ENCODE measurements around the gene RAD51B. TPM values are rescaled to one million over a fixed set of nuclear protein-coding genes. Genes with fewer than 3 reads are reported as not detected.

The RAD51B gene
- total RNA-seq, 1 experiment from 2014 or later, result 16.7 TPM

DNA sequence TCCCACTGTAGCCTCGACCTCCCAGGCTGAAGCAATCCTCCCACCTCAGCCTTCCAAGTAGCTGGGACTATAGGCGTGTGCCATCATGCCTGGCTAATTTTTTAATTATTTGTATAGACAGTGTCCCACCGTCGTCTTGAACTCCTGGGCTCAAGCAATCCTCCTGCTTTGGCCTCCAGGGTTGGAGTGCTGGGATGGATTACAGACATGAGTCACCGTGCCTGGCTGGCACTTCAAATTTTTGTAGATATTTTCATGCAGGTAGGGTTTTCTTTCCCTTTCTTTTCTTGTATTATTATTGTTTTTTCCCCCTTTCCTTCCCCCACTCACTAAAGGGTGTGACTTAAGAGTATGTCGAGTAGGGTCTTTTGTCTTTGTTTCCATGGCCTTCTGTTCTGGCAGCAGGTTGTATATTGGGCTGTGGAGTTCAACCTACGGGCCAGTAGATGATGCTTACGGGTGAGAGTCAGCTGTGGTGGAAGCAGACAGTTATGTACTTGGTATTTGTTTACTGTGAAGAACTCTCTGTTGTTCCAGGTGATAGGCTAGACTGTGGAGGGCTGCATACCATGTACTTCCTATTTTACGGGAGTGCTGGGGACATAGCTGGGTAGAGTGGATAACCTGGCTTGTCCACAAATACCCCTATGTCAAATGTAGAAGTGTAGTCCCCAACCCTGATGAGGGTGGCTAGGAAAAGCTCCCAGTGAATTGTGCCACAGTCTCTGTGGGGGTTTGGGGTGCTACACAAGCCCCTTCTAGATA, 30.7 kb downstream of the RAD51B start:
- no peak overlapping the region for H4K8ac ChIP-seq (replicated peaks; ENCODE audit: insufficient read length, low read depth, low read length)
- no peaks in the 10 kb centered on the region for H3K23me2 ChIP-seq (ENCODE audit: insufficient read length, low read depth, low read length, poor library complexity, severe bottlenecking)
- no peak for DNase-seq
- no peak overlapping the region for H3K4ac ChIP-seq (ENCODE audit: low read depth, low read length)
- H3K36me3 Mint-ChIP-seq (ENCODE audit: insufficient read depth in 1 of 3, low read depth in 3 of 3), result peaks cover 4 to 20% (median 7%) of the 10 kb centered on the region in 3 experiments; a peak in 6 of 7 replicates
- no peaks in the 10 kb centered on the region for H3K27me3 Mint-ChIP-seq (ENCODE audit: low read depth)
- H3K79me2 ChIP-seq (ENCODE audit: insufficient read depth, low read length), result no peaks in the 10 kb centered on the region
- H3K4me1 Mint-ChIP-seq, result no peaks in the 10 kb centered on the region; a peak in 1 of 4 replicates
- no peak overlapping the region for H3T11ph ChIP-seq (ENCODE audit: low read length)
- H3K9ac ChIP-seq (ENCODE audit: extremely low read depth, insufficient read length, low read length), result no peak overlapping the region
- peaks cover 7 to 12% of the 10 kb centered on the region in 2 experiments; a peak in 4 of 5 replicates for H3K9me3 Mint-ChIP-seq
- H2AFZ ChIP-seq (ENCODE audit: low read length), result no peak overlapping the region
- no peak overlapping the region for H3K23ac ChIP-seq (ENCODE audit: insufficient read length, low read depth, low read length)
- no peak overlapping the region for H2AK5ac ChIP-seq (ENCODE audit: insufficient read length, low read length)
- no peak overlapping the region for H3K18ac ChIP-seq (ENCODE audit: insufficient read length, low read depth, low read length)
- no peak overlapping the region for H3K27ac ChIP-seq (ENCODE audit: insufficient read length, low read depth, low read length)
- H2BK120ac ChIP-seq (ENCODE audit: low read depth, low read length, poor library complexity, severe bottlenecking), result no peak overlapping the region
- H3K4me2 ChIP-seq (ENCODE audit: insufficient read depth, insufficient read length, low read length), result no peak overlapping the region
- H2BK15ac ChIP-seq (ENCODE audit: low read depth, low read length), result no peak overlapping the region
- WGBS (ENCODE audit: extremely low coverage, insufficient read length, low lambda C conversion rate), result no CpG with 5 or more reads among the region's 9 CpGs
- H3K9me3 ChIP-seq (ENCODE audit: control insufficient read depth, low read depth, low read length), result no peaks in the 10 kb centered on the region
- H2BK20ac ChIP-seq (ENCODE audit: low read depth, low read length, poor library complexity, severe bottlenecking), result no peak overlapping the region
- H2BK5ac ChIP-seq (ENCODE audit: insufficient read length, low read length), result no peak overlapping the region
- H2BK12ac ChIP-seq (ENCODE audit: insufficient read length, low read depth, low read length), result no peak overlapping the region
- H3K79me1 ChIP-seq (ENCODE audit: insufficient read depth, low read depth, low read length, poor library complexity, severe bottlenecking), result no peaks in the 10 kb centered on the region
- H3K27ac Mint-ChIP-seq, result peak overlapping the region in 1 of 3 experiments; percentile 36; a peak in 1 of 7 replicates
- no peak overlapping the region for H3K56ac ChIP-seq (ENCODE audit: insufficient read length, low read depth, low read length)
- no peak overlapping the region; a peak in 1 of 5 replicates for H3K4me3 Mint-ChIP-seq
- H3K27me3 ChIP-seq (ENCODE audit: insufficient read depth, low read length), result no peaks in the 10 kb centered on the region
- no peak overlapping the region for H4K91ac ChIP-seq (ENCODE audit: insufficient read length, low read depth, low read length)
- no peaks in the 10 kb centered on the region for H3K4me1 ChIP-seq (ENCODE audit: insufficient read depth, low read length)
- H3K14ac ChIP-seq (ENCODE audit: insufficient read depth, low read length), result no peak overlapping the region
- no peak overlapping the region for H4K5ac ChIP-seq (ENCODE audit: insufficient read length, low read depth, low read length)
- no peaks in the 10 kb centered on the region for H4K20me1 ChIP-seq (ENCODE audit: control insufficient read depth, insufficient read depth, insufficient read length)
- TF ChIP-seq, protein P1, sequence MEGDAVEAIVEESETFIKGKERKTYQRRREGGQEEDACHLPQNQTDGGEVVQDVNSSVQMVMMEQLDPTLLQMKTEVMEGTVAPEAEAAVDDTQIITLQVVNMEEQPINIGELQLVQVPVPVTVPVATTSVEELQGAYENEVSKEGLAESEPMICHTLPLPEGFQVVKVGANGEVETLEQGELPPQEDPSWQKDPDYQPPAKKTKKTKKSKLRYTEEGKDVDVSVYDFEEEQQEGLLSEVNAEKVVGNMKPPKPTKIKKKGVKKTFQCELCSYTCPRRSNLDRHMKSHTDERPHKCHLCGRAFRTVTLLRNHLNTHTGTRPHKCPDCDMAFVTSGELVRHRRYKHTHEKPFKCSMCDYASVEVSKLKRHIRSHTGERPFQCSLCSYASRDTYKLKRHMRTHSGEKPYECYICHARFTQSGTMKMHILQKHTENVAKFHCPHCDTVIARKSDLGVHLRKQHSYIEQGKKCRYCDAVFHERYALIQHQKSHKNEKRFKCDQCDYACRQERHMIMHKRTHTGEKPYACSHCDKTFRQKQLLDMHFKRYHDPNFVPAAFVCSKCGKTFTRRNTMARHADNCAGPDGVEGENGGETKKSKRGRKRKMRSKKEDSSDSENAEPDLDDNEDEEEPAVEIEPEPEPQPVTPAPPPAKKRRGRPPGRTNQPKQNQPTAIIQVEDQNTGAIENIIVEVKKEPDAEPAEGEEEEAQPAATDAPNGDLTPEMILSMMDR (conservative IDR thresholded peaks at IDR 0.05), result no peak
